Mammary epithelial cell (primary cell): ENCODE data around the gene NTN1.

Experiments
- CTCF ChIP-seq, 2 donors: IDR thresholded peaks in 1 of 2; conservative IDR thresholded peaks in 1 of 2; 2 replicates each; pipeline ENCODE4 v1.5.1; 2011 to 2012; ENCODE audit warnings: inconsistent platforms in 2 of 2, low read length in 2 of 2, mild to moderate bottlenecking in 2 of 2, control low read depth in 1 of 2, low read depth in 1 of 2; ENCODE audit not compliant: insufficient read depth in 1 of 2; ENCODE audit errors: extremely low read depth in 1 of 2
- EZH2 ChIP-seq: IDR thresholded peaks from 2 replicates; pipeline ENCODE4 v1.6.1; 2012; ENCODE audit warnings: low read length, inconsistent platforms, borderline replicate concordance

DNA sequence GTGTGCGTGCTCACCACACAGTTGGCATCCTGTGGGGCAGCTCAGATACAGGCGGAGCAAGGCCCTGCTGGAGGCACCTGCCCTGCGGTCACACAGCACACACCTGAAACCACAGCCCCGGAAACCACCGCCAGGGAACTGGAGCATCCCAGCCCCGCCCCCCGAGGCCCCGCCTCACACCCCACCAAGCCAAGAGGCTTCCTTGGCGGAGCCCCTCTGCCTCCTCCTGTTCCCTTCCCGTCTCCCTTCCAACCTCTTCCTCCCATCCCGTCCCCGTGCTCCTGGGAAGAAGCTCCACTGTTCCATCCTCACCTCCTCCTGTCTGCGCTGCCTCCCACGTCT is 205.5 kb downstream of the NTN1 start:
- no peak for TF ChIP-seq CTCF (conservative IDR thresholded peaks at IDR 0.05 in 1 of 2, IDR thresholded peaks at IDR 0.05 in 1 of 2; ENCODE audit: extremely low read depth in 1 of 2, insufficient read depth in 1 of 2, low read depth in 1 of 2, low read length in 2 of 2)
- no peak for TF ChIP-seq EZH2
